ENCODE results near the gene SPINT2. TPM values are rescaled to one million over a fixed set of nuclear protein-coding genes. Genes with fewer than 3 reads are reported as not detected.

Gene SPINT2
- total RNA-seq, 1 experiment from 2014 or later = 1,006 TPM

GRCh38 chr19:38262585-38263268 is 1.6 kb upstream of the SPINT2 start:
- in situ Hi-C loops (cut with HindIII; ENCODE audit: low pct_unique_long_range_greater_than_20kb, low sequenced_read_pairs) = no loop called here
- Histone ChIP-seq H3K27ac (ENCODE audit: low read length) (peak overlapping the region; percentile 81), H3K4me3 (ENCODE audit: low read depth in 2 of 2, low read length in 2 of 2) (no peak overlapping the region), H3K9me3 (ENCODE audit: control insufficient read depth, insufficient read depth, low read depth, low read length) (no peaks in the 10 kb centered on the region), H3K27me3 (ENCODE audit: control insufficient read depth, insufficient read depth, low read length) (no peaks in the 10 kb centered on the region), H3K4me1 (ENCODE audit: control insufficient read depth, insufficient read depth, low read length) (peaks cover 20% of the 10 kb centered on the region), H3K36me3 (ENCODE audit: control insufficient read depth, insufficient read depth, low read length) (no peaks in the 10 kb centered on the region)
- intact Hi-C loops (cut with micrococcal nuclease; ENCODE audit: unreplicated experiment) = no loop called here
- ChIA-PET CTCF (interaction anchor here (0.6 kb wide), 1 partner anchor 70 kb away, joined by 4 read pairs; no protein-coding TSS in a partner anchor), POLR2A (no interaction called here)
- no peak for ATAC-seq
- DNase-seq (ENCODE audit: low read depth, low spot score) = no peak
- TF ChIP-seq, protein P1, sequence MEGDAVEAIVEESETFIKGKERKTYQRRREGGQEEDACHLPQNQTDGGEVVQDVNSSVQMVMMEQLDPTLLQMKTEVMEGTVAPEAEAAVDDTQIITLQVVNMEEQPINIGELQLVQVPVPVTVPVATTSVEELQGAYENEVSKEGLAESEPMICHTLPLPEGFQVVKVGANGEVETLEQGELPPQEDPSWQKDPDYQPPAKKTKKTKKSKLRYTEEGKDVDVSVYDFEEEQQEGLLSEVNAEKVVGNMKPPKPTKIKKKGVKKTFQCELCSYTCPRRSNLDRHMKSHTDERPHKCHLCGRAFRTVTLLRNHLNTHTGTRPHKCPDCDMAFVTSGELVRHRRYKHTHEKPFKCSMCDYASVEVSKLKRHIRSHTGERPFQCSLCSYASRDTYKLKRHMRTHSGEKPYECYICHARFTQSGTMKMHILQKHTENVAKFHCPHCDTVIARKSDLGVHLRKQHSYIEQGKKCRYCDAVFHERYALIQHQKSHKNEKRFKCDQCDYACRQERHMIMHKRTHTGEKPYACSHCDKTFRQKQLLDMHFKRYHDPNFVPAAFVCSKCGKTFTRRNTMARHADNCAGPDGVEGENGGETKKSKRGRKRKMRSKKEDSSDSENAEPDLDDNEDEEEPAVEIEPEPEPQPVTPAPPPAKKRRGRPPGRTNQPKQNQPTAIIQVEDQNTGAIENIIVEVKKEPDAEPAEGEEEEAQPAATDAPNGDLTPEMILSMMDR (IDR thresholded peaks at IDR 0.05) = no peak
- TF ChIP-seq POLR2AphosphoS5 (IDR thresholded peaks at IDR 0.05; ENCODE audit: low read depth, low read length) = no peak
- TF ChIP-seq, protein P2, sequence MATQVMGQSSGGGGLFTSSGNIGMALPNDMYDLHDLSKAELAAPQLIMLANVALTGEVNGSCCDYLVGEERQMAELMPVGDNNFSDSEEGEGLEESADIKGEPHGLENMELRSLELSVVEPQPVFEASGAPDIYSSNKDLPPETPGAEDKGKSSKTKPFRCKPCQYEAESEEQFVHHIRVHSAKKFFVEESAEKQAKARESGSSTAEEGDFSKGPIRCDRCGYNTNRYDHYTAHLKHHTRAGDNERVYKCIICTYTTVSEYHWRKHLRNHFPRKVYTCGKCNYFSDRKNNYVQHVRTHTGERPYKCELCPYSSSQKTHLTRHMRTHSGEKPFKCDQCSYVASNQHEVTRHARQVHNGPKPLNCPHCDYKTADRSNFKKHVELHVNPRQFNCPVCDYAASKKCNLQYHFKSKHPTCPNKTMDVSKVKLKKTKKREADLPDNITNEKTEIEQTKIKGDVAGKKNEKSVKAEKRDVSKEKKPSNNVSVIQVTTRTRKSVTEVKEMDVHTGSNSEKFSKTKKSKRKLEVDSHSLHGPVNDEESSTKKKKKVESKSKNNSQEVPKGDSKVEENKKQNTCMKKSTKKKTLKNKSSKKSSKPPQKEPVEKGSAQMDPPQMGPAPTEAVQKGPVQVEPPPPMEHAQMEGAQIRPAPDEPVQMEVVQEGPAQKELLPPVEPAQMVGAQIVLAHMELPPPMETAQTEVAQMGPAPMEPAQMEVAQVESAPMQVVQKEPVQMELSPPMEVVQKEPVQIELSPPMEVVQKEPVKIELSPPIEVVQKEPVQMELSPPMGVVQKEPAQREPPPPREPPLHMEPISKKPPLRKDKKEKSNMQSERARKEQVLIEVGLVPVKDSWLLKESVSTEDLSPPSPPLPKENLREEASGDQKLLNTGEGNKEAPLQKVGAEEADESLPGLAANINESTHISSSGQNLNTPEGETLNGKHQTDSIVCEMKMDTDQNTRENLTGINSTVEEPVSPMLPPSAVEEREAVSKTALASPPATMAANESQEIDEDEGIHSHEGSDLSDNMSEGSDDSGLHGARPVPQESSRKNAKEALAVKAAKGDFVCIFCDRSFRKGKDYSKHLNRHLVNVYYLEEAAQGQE (IDR thresholded peaks at IDR 0.05; ENCODE audit: insufficient read depth in 1 of 2, low read depth in 2 of 2, low read length in 1 of 2) = no peak
- no peak for TF ChIP-seq SIN3A (IDR thresholded peaks at IDR 0.05; ENCODE audit: borderline replicate concordance, insufficient read depth, low read depth, low read length)
- TF ChIP-seq TCF7L2 (IDR thresholded peaks at IDR 0.05; ENCODE audit: low read depth, low read length) = no peak
- BruUV-seq (replicated peaks) = no TSS peak

- Histone ChIP-seq H3K27me3 (ENCODE audit: control insufficient read depth, insufficient read depth, low read length) (no peaks in the 10 kb centered on the region), H3K4me3 (ENCODE audit: low read depth in 2 of 2, low read length in 2 of 2) (peak overlapping the region; percentile 65 to 97), H3K27ac (ENCODE audit: low read length) (peak overlapping the region; percentile 81), H3K36me3 (ENCODE audit: control insufficient read depth, insufficient read depth, low read length) (no peaks in the 10 kb centered on the region), H3K4me1 (ENCODE audit: control insufficient read depth, insufficient read depth, low read length) (peaks cover 32% of the 10 kb centered on the region), H3K9me3 (ENCODE audit: control insufficient read depth, insufficient read depth, low read depth, low read length) (no peaks in the 10 kb centered on the region)
- no peak for DNase-seq (ENCODE audit: low read depth, low spot score)
- CTCF ChIA-PET = no interaction called here
- no peak for TF ChIP-seq SIN3A (IDR thresholded peaks at IDR 0.05; ENCODE audit: borderline replicate concordance, insufficient read depth, low read depth, low read length)
- TF ChIP-seq POLR2AphosphoS5 (IDR thresholded peaks at IDR 0.05; ENCODE audit: low read depth, low read length) = no peak
- TF ChIP-seq, protein P2 (IDR thresholded peaks at IDR 0.05; ENCODE audit: insufficient read depth in 1 of 2, low read depth in 2 of 2, low read length in 1 of 2) = no peak
- no peak for TF ChIP-seq TCF7L2 (IDR thresholded peaks at IDR 0.05; ENCODE audit: low read depth, low read length)
- TF ChIP-seq, protein P1 (IDR thresholded peaks at IDR 0.05) = no peak
- in situ Hi-C loops (cut with HindIII; ENCODE audit: low pct_unique_long_range_greater_than_20kb, low sequenced_read_pairs) = no loop called here
- ATAC-seq = peak; percentile 74
- BruUV-seq (replicated peaks) = TSS peak; percentile 89
- POLR2A ChIA-PET = interaction anchor here (0.6 kb wide), 2 partner anchors 19 to 1902 kb away, joined by 3 read pairs; no protein-coding TSS in a partner anchor
- intact Hi-C loops (cut with micrococcal nuclease; ENCODE audit: unreplicated experiment) = no loop called here
Measured at GRCh38 chr19:38263689-38264485, 486 bp upstream of the SPINT2 start.

Measured in Panc1 (cell line).